Neural progenitor cell (in vitro differentiated cells): ENCODE data around the gene LRIT1. TPM values are rescaled to one million over a fixed set of nuclear protein-coding genes. Genes with fewer than 3 reads are reported as not detected.

Experiments
- DNase-seq: peaks from one replicate; pipeline ENCODE4 v3.0.0-alpha.2; 2016; ENCODE audit warnings: low spot score
- H2AFZ ChIP-seq: fragments of 200-600 bp; sonication (generic); replicated peaks from 2 replicates; pipeline ENCODE4 v1.6.1; 2016; ENCODE audit warnings: antibody characterized with exemption
- H3F3A ChIP-seq: fragments of 200-600 bp; sonication (generic); 2 replicates; pipeline ENCODE4 v1.6.1; 2016; ENCODE audit warnings: antibody characterized with exemption, low read depth
- H3K27ac ChIP-seq: fragments of 200-600 bp; sonication (generic); 2 replicates; pipeline ENCODE4 v1.5.1; 2016; ENCODE audit warnings: mild to moderate bottlenecking
- H3K27me3 ChIP-seq: fragments of 200-600 bp; sonication (generic); 2 replicates; pipeline ENCODE4 v1.6.1; 2016; ENCODE audit warnings: mild to moderate bottlenecking, moderate library complexity
- H3K36me3 ChIP-seq: fragments of 200-600 bp; sonication (generic); 2 replicates; pipeline ENCODE4 v1.5.1; 2016
- H3K4me1 ChIP-seq: fragments of 200-600 bp; sonication (generic); 2 replicates; pipeline ENCODE4 v1.6.1; 2016; ENCODE audit warnings: mixed run types
- H3K4me2 ChIP-seq: fragments of 200-600 bp; sonication (generic); 2 replicates; pipeline ENCODE4 v1.6.1; 2016
- H3K4me3 ChIP-seq: fragments of 200-600 bp; sonication (generic); 2 replicates; pipeline ENCODE4 v1.5.1; 2016
- H3K79me2 ChIP-seq: fragments of 200-600 bp; sonication (generic); 2 replicates; pipeline ENCODE4 v1.6.1; 2016; ENCODE audit warnings: low read depth
- H3K9ac ChIP-seq: fragments of 200-600 bp; sonication (generic); 2 replicates; pipeline ENCODE4 v1.6.1; 2016
- H3K9me3 ChIP-seq: fragments of 200-600 bp; sonication (generic); 2 replicates; pipeline ENCODE4 v1.5.1; 2016; ENCODE audit warnings: low read depth
- H4K20me1 ChIP-seq: fragments of 200-600 bp; sonication (generic); 2 replicates; pipeline ENCODE4 v1.6.1; 2016; ENCODE audit warnings: low read depth
- H3K27ac Mint-ChIP-seq: 3 replicates; pipeline ENCODE4 v1.8.0; 2021; ENCODE audit warnings: mixed read lengths
- H3K27me3 Mint-ChIP-seq: 2 replicates; pipeline ENCODE4 v1.8.0; 2022; ENCODE audit warnings: low read depth, mild to moderate bottlenecking, inconsistent platforms, moderate library complexity, mixed read lengths; ENCODE audit not compliant: insufficient read depth
- H3K36me3 Mint-ChIP-seq: 3 replicates; pipeline ENCODE4 v1.8.0; 2021; ENCODE audit warnings: mixed read lengths
- H3K4me1 Mint-ChIP-seq: 3 replicates; pipeline ENCODE4 v1.8.0; 2021; ENCODE audit warnings: mixed read lengths
- H3K4me3 Mint-ChIP-seq: 3 replicates; pipeline ENCODE4 v1.8.0; 2021; ENCODE audit warnings: mild to moderate bottlenecking, moderate library complexity, mixed read lengths
- H3K9me3 Mint-ChIP-seq: 3 replicates; pipeline ENCODE4 v1.8.0; 2020; ENCODE audit warnings: mixed read lengths
- EZH2 ChIP-seq: fragments of 200-600 bp; sonication (generic); IDR thresholded peaks from 2 replicates; pipeline ENCODE4 v1.6.1; 2017; ENCODE audit warnings: antibody characterized with exemption, mild to moderate bottlenecking, moderate library complexity
- EZH2phosphoT487 ChIP-seq: fragments of 200-600 bp; sonication (generic); IDR thresholded peaks from 2 replicates; pipeline ENCODE4 v1.6.1; 2017; ENCODE audit warnings: antibody characterized with exemption
- total RNA-seq: library from RNA; depleted of rRNA; stranded (reverse); fragments of >200 nt; gene quantifications from 2 replicates; pipeline ENCODE4 v1.2.3, GENCODE V29; 2015; ENCODE audit warnings: low replicate concordance
- TF ChIP-seq, protein P1 (sequence below): fragments of 200-600 bp; sonication (generic); IDR thresholded peaks from 2 replicates; pipeline ENCODE4 v1.5.1; 2017; ENCODE audit warnings: antibody characterized with exemption, mild to moderate bottlenecking

Gene LRIT1
- total RNA-seq, 1 donor from 2014 or later, result not detected

DNA sequence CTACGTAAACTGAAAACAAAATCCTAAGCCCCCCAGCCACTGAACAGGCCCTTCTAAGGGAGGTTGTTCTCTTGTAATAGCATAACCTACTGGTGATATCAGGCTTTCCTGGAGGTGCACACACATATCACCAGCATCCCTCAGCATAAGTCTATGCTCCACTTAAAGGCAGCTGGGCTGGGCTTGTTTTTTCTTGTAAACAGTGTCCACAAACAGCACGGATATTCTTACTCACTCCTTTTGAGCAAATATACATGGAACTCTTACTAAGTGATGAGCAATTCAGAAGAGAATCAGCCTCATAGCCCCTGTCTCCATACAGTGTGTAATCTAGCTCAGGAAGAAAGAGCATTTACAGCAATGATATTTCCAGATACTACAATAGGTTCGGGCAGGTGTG is 2.4 kb downstream of the LRIT1 start:
- Mint-ChIP-seq H3K4me1 (peaks cover 3% of the 10 kb centered on the region), H3K4me3 (no peak overlapping the region), H3K27ac (no peak overlapping the region), H3K9me3 (no peaks in the 10 kb centered on the region), H3K27me3 (peaks cover 10% of the 10 kb centered on the region), H3K36me3 (no peaks in the 10 kb centered on the region)
- H3K27ac ChIP-seq, result no peak overlapping the region
- H3K4me1 ChIP-seq, result peaks cover 10% of the 10 kb centered on the region
- no peak for DNase-seq
- no peaks in the 10 kb centered on the region for H3K79me2 ChIP-seq
- peaks cover 1% of the 10 kb centered on the region for H3F3A ChIP-seq
- no peaks in the 10 kb centered on the region for H4K20me1 ChIP-seq
- H3K9ac ChIP-seq, result no peak overlapping the region
- no peaks in the 10 kb centered on the region for H3K36me3 ChIP-seq
- no peak overlapping the region for H2AFZ ChIP-seq
- H3K27me3 ChIP-seq, result peaks cover 21% of the 10 kb centered on the region
- H3K4me2 ChIP-seq, result no peak overlapping the region
- no peak overlapping the region for H3K4me3 ChIP-seq
- H3K9me3 ChIP-seq, result no peaks in the 10 kb centered on the region
- TF ChIP-seq EZH2phosphoT487 (no peak), EZH2 (no peak)
- TF ChIP-seq, protein P1, sequence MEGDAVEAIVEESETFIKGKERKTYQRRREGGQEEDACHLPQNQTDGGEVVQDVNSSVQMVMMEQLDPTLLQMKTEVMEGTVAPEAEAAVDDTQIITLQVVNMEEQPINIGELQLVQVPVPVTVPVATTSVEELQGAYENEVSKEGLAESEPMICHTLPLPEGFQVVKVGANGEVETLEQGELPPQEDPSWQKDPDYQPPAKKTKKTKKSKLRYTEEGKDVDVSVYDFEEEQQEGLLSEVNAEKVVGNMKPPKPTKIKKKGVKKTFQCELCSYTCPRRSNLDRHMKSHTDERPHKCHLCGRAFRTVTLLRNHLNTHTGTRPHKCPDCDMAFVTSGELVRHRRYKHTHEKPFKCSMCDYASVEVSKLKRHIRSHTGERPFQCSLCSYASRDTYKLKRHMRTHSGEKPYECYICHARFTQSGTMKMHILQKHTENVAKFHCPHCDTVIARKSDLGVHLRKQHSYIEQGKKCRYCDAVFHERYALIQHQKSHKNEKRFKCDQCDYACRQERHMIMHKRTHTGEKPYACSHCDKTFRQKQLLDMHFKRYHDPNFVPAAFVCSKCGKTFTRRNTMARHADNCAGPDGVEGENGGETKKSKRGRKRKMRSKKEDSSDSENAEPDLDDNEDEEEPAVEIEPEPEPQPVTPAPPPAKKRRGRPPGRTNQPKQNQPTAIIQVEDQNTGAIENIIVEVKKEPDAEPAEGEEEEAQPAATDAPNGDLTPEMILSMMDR, result no peak

DNA sequence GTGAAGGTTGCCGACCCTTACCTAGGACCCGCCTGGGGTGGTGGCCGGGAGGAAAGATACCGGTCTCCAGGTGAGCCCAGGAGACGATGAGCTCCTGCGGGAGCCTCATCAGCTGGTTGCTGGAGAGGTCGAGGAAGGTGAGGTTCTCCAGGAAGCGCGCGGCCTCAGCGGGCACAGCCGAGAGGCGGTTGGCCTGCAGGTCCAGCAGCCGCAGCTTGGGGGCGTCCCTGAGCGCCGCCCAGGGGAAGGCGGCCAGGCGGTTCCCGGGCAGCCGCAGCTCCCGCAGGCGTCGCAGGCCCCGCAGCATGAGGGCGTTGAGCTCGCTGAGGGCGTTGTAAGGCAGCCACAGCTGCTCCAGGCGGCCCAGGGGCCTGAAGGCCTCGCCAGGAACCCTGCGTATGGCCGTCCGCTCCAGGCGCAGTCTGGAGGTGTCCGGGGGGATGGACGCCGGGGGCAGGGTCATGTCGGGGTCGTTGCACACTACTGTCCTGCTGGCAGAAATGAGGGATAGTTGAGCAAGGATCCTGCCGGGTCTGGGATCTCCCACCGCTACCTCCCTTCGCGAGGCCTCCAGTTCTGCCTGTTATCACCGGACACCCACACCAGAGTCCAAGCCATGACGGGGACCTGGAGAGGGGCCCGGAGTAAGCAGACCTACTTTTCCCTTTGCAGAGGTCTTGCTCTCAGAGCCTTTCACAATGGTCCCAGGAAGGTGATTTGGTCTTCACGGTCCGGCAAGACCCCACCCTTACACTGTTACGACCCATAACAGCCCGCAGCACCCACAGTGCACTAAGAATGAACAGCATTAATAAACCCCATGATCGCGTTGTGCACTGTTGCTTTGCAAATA is 3.9 kb downstream of the LRIT1 start:
- H3K4me1 ChIP-seq, result peaks cover 6% of the 10 kb centered on the region
- peaks cover 21% of the 10 kb centered on the region for H3K27me3 ChIP-seq
- H3K4me3 ChIP-seq, result no peak overlapping the region
- H3K36me3 ChIP-seq, result no peaks in the 10 kb centered on the region
- no peak overlapping the region for H3K4me2 ChIP-seq
- no peak overlapping the region for H3K27ac Mint-ChIP-seq
- H2AFZ ChIP-seq, result peak overlapping the region; percentile 11
- TF ChIP-seq, protein P1, result peak; percentile 68
- no peak for TF ChIP-seq EZH2
- no peaks in the 10 kb centered on the region for H4K20me1 ChIP-seq
- no peaks in the 10 kb centered on the region for H3K79me2 ChIP-seq
- H3K9me3 Mint-ChIP-seq, result no peaks in the 10 kb centered on the region
- H3K27me3 Mint-ChIP-seq, result peaks cover 8% of the 10 kb centered on the region
- H3K4me1 Mint-ChIP-seq, result peaks cover 3% of the 10 kb centered on the region
- no peaks in the 10 kb centered on the region for H3F3A ChIP-seq
- no peak overlapping the region for H3K9ac ChIP-seq
- H3K36me3 Mint-ChIP-seq, result no peaks in the 10 kb centered on the region
- peak; percentile 70 for DNase-seq
- H3K4me3 Mint-ChIP-seq, result no peak overlapping the region
- no peaks in the 10 kb centered on the region for H3K9me3 ChIP-seq
- H3K27ac ChIP-seq, result no peak overlapping the region

DNA sequence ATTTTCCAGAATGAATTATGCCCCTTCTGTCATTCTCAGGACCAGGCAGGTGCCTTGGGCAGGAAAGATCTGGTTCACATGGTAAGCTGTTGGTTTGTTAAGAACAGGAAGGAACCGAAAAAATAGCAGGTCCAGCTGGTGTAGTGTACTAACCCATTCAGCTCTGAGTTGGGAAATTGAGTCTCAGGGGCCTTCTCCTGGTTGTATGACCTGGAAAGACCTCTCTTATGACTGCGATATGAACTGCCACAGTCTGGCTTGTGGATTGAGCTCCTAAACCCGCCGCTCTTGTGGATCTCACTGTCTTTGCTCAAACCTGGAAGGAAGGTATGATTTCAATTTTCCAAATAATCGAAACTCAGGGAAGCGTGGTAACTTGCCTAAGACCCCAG is 4.5 kb downstream of the LRIT1 start:
- Mint-ChIP-seq H3K27me3 (peaks cover 10% of the 10 kb centered on the region), H3K4me1 (peaks cover under 1% of the 10 kb centered on the region), H3K27ac (no peak overlapping the region), H3K9me3 (no peaks in the 10 kb centered on the region), H3K4me3 (no peak overlapping the region), H3K36me3 (no peaks in the 10 kb centered on the region)
- no peak for DNase-seq
- Histone ChIP-seq H3K36me3 (no peaks in the 10 kb centered on the region), H3K79me2 (no peaks in the 10 kb centered on the region), H3K4me3 (no peak overlapping the region), H3K9ac (no peak overlapping the region), H3K27ac (no peak overlapping the region), H3K4me2 (no peak overlapping the region), H3K4me1 (peaks cover 4% of the 10 kb centered on the region), H2AFZ (peak overlapping the region; percentile 11), H4K20me1 (no peaks in the 10 kb centered on the region), H3K9me3 (no peaks in the 10 kb centered on the region), H3K27me3 (peaks cover 21% of the 10 kb centered on the region), H3F3A (no peaks in the 10 kb centered on the region)
- TF ChIP-seq EZH2, result no peak
- TF ChIP-seq, protein P1, result no peak
- TF ChIP-seq EZH2phosphoT487, result no peak
